Measurements from ENCODE around the gene VWA8. TPM values are rescaled to one million over a fixed set of nuclear protein-coding genes. Genes with fewer than 3 reads are reported as not detected.

VWA8 gene
- total RNA-seq, 4 donors from 2014 or later, result 27.1 to 39.7 (median 30.4) TPM

- H3K4me3 ChIP-seq (replicated peaks in 1 of 3), result no peak overlapping the region
- no peaks in the 10 kb centered on the region for H3K27me3 ChIP-seq
- DNase-seq, result no peak
- no peaks in the 10 kb centered on the region for H3K36me3 ChIP-seq
- WGBS, 2 donors, result 78 to 82% methylated on average over 7 of the region's 7 CpGs
- H3K4me1 ChIP-seq, result no peaks in the 10 kb centered on the region
- H3K27ac ChIP-seq, result no peak overlapping the region
- intact Hi-C loops (cut with DNase I), result loop anchor here (10.0 kb wide), 2 partner anchors 243 to 303 kb away; no protein-coding TSS in a partner anchor
- TF ChIP-seq, protein P1, sequence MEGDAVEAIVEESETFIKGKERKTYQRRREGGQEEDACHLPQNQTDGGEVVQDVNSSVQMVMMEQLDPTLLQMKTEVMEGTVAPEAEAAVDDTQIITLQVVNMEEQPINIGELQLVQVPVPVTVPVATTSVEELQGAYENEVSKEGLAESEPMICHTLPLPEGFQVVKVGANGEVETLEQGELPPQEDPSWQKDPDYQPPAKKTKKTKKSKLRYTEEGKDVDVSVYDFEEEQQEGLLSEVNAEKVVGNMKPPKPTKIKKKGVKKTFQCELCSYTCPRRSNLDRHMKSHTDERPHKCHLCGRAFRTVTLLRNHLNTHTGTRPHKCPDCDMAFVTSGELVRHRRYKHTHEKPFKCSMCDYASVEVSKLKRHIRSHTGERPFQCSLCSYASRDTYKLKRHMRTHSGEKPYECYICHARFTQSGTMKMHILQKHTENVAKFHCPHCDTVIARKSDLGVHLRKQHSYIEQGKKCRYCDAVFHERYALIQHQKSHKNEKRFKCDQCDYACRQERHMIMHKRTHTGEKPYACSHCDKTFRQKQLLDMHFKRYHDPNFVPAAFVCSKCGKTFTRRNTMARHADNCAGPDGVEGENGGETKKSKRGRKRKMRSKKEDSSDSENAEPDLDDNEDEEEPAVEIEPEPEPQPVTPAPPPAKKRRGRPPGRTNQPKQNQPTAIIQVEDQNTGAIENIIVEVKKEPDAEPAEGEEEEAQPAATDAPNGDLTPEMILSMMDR (IDR thresholded peaks at IDR 0.05), result no peak
- TF ChIP-seq POLR2A (IDR thresholded peaks at IDR 0.05), result no peak
- no peaks in the 10 kb centered on the region for H3K9me3 ChIP-seq
Observed at GRCh38 chr13:41658057-41658661, 302.8 kb downstream of the VWA8 start.

- Histone ChIP-seq H3K36me3 (no peaks in the 10 kb centered on the region), H3K27ac (no peak overlapping the region), H3K4me3 (replicated peaks in 1 of 3) (no peak overlapping the region), H3K27me3 (no peaks in the 10 kb centered on the region), H3K9me3 (no peaks in the 10 kb centered on the region), H3K4me1 (peaks cover 0 to 8% of the 10 kb centered on the region in 2 donors)
- no peak for DNase-seq
- intact Hi-C loops (cut with DNase I), result loop anchor here (10.0 kb wide), 2 partner anchors 241 to 301 kb away; no protein-coding TSS in a partner anchor
- 88% methylated on average over 6 of the region's 6 CpGs for WGBS, 2 donors
- no peak for TF ChIP-seq POLR2A (IDR thresholded peaks at IDR 0.05)
- TF ChIP-seq, protein P1 (IDR thresholded peaks at IDR 0.05), result no peak
Observed at GRCh38 chr13:41655997-41656396, 304.9 kb downstream of the VWA8 start.

GRCh38 chr13:41654796-41655195, 306.1 kb downstream of the VWA8 start:
- TF ChIP-seq, protein P1 (IDR thresholded peaks at IDR 0.05), result no peak
- TF ChIP-seq POLR2A (IDR thresholded peaks at IDR 0.05), result no peak
- Histone ChIP-seq H3K27ac (no peak overlapping the region), H3K27me3 (no peaks in the 10 kb centered on the region), H3K36me3 (no peaks in the 10 kb centered on the region), H3K4me3 (replicated peaks in 1 of 3) (no peak overlapping the region), H3K4me1 (peaks cover 0 to 8% of the 10 kb centered on the region in 2 donors), H3K9me3 (no peaks in the 10 kb centered on the region)
- intact Hi-C loops (cut with DNase I), result loop anchor here (10.0 kb wide), 2 partner anchors 240 to 300 kb away; no protein-coding TSS in a partner anchor
- WGBS, 2 donors, result 93 to 95% methylated on average over 5 of the region's 5 CpGs
- DNase-seq, result no peak

DNA sequence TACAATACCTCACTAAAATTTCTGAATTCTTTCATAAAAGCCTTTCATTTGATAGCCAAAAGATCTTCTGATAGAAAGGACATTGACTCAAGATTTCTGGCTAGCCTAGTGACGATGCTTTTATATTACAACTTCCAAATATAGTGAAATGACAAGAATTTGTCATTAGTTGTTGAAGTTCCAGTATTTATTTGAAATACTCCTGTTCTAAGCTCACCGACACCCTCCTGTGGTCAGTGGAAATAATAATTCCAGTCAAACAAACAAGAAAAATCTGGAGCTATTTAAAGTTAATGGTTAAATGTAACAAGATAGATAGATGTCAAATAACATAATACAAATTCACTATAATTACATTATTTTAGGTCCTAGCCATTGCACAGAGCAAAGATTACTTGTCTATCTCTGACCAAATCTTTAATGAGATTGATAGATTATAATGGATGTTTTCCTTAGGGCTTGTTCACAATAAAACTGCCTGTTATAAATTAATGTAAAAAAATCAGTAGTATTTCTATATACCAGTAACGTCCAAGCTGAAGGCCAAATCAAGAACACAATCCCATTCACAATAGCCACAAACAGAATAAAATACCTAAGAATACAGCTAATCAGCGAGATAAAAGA, 308.1 kb downstream of the VWA8 start:
- Histone ChIP-seq H3K9me3 (no peaks in the 10 kb centered on the region), H3K27me3 (no peaks in the 10 kb centered on the region), H3K4me3 (replicated peaks in 1 of 3) (no peak overlapping the region), H3K27ac (no peak overlapping the region), H3K4me1 (peaks cover 4 to 8% of the 10 kb centered on the region in 2 donors), H3K36me3 (no peaks in the 10 kb centered on the region)
- TF ChIP-seq, protein P1 (IDR thresholded peaks at IDR 0.05), result peak in 5 of 6 experiments; percentile 27 to 69 (median 57)
- TF ChIP-seq POLR2A (IDR thresholded peaks at IDR 0.05), result no peak
- DNase-seq, result peak in 1 of 2 donors; percentile 32
- intact Hi-C loops (cut with DNase I), result loop anchor here (10.0 kb wide), 2 partner anchors 238 to 298 kb away; no protein-coding TSS in a partner anchor
- WGBS, 2 donors, result 47 to 49% methylated on average over 4 of the region's 4 CpGs

All from thyroid gland (tissue), 4 donors.